Mucosa of descending colon (tissue), 3 donors: ENCODE data around the gene CCSER1. TPM values are rescaled to one million over a fixed set of nuclear protein-coding genes. Genes with fewer than 3 reads are reported as not detected.

Experiments used
- ATAC-seq: fragments of 200-7000 bp; cut with Tn5 transposase; one replicate; pipeline ENCODE4 v1.9.1; 2020; ENCODE audit warnings: mild to moderate bottlenecking, moderate library complexity
- DNase-seq, 3 donors: peaks; one replicate each; pipeline ENCODE4 v3.0.0-alpha.2; 2020
- H3K36me3 ChIP-seq: fragments of 200-600 bp; one replicate; pipeline ENCODE4 v1.8.0; 2021; ENCODE audit warnings: low read depth, mild to moderate bottlenecking
- H3K4me1 ChIP-seq: fragments of 200-600 bp; one replicate; pipeline ENCODE4 v1.8.0; 2021; ENCODE audit warnings: low read depth, mild to moderate bottlenecking
- H3K4me3 ChIP-seq: fragments of 200-600 bp; one replicate; pipeline ENCODE4 v1.8.0; 2021; ENCODE audit warnings: mild to moderate bottlenecking
- H3K9me3 ChIP-seq: fragments of 200-600 bp; one replicate; pipeline ENCODE4 v1.8.0; 2021; ENCODE audit warnings: mild to moderate bottlenecking
- CTCF ChIP-seq: fragments of 200-600 bp; IDR thresholded peaks from one replicate; pipeline ENCODE4 v1.8.0; 2022; ENCODE audit warnings: antibody characterized with exemption, mild to moderate bottlenecking
- intact Hi-C, 2 donors: fragments of 100-400 bp; cut with DNase I in 1 of 2; cut with micrococcal nuclease in 1 of 2; formaldehyde crosslinking; loops; one replicate each; pipeline versions ENCODE4 v1.11.0 to v1.11.1; 2022; cut with DNase I, micrococcal nuclease
- total RNA-seq, 3 donors: library from RNA; stranded (reverse); fragmentation: NEBNext Ultra II Directional in 2 of 3; extraction: Animal tissue kit (Norgen Biotek cat#: 25700) in 2 of 3; gene quantifications; one replicate each; pipeline versions ENCODE4 v1.2.1 to v1.2.4, GENCODE V29; 2021 to 2023
- donor health status: DM: no; HTN: no; CAD: no; lungs with moderate emphysema.
- donor health status: DM: no; HTN: no; CAD: no.
- donor health status: DM: no; HTN: yes; CAD: no.

CCSER1 gene
- total RNA-seq, 3 donors from 2014 or later = 11.1 to 32.4 (median 13.3) TPM

- no peak overlapping the region for H3K4me3 ChIP-seq
- H3K4me1 ChIP-seq = peaks cover 6% of the 10 kb centered on the region
- no peak for TF ChIP-seq CTCF
- no peaks in the 10 kb centered on the region for H3K36me3 ChIP-seq
- intact Hi-C loops = no loop called here
- DNase-seq (peak in 1 of 3 donors; percentile 73), ATAC-seq (peak; percentile 92)
- H3K9me3 ChIP-seq = peaks cover 8% of the 10 kb centered on the region
Measured at GRCh38 chr4:91525621-91526020, 1398.4 kb downstream of the CCSER1 start.

- ATAC-seq (no peak), DNase-seq (no peak)
- no peaks in the 10 kb centered on the region for H3K36me3 ChIP-seq
- intact Hi-C loops = no loop called here
- H3K4me1 ChIP-seq = peaks cover 6% of the 10 kb centered on the region
- no peaks in the 10 kb centered on the region for H3K9me3 ChIP-seq
- no peak for TF ChIP-seq CTCF
- H3K4me3 ChIP-seq = no peak overlapping the region
Measured at GRCh38 chr4:91527056-91527455, 1399.9 kb downstream of the CCSER1 start.

- no peaks in the 10 kb centered on the region for H3K36me3 ChIP-seq
- no peak for TF ChIP-seq CTCF
- peaks cover 10% of the 10 kb centered on the region for H3K9me3 ChIP-seq
- ATAC-seq = no peak
- H3K4me3 ChIP-seq = no peak overlapping the region
- no peaks in the 10 kb centered on the region for H3K4me1 ChIP-seq
- intact Hi-C loops = no loop called here
- no peak for DNase-seq
Measured at GRCh38 chr4:91567594-91567993, 1440.4 kb downstream of the CCSER1 start.

DNA sequence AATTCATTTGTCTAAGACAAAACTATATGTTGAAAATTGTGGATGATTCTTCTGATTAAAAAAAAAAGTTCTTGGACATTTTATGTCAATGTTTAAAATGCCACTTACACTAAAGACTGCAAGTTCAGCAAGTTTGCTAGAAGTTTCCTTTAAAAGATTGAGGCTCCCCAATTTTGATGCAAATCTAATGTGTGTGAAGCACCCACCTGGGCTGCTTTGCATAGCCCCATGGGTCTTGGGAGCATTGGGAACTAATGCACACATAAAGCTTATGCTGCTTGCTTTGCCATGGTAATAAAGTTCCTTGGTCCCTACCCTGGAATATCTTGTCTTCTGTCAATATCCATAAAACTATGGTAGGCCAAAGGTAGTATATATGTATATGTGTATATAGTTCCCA, 1450.7 kb downstream of the CCSER1 start:
- DNase-seq = no peak
- Histone ChIP-seq H3K9me3 (no peaks in the 10 kb centered on the region), H3K4me1 (no peaks in the 10 kb centered on the region), H3K4me3 (no peak overlapping the region), H3K36me3 (no peaks in the 10 kb centered on the region)
- ATAC-seq = no peak
- no peak for TF ChIP-seq CTCF
- intact Hi-C loops = no loop called here

DNA sequence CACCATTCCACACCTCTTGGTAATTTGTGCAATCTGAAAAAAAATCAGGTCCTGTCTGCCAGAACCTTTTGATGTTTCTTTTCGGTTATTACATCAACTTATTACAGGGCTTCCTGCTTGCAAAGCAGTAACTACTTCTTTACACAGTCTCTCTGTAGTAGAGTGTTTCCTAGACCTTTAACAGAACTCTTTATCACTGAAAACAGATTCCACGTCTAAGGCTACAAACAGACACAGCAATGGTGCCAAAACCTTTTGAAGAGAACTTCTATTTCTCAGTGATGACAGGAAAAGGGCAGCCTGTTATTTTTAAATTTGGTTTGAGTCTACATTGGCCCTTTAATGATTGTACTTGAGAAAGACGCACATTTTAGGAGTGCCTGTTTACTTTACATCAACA, 1463.1 kb downstream of the CCSER1 start:
- TF ChIP-seq CTCF = no peak
- H3K9me3 ChIP-seq = no peaks in the 10 kb centered on the region
- DNase-seq (no peak), ATAC-seq (no peak)
- no peaks in the 10 kb centered on the region for H3K4me1 ChIP-seq
- H3K36me3 ChIP-seq = no peaks in the 10 kb centered on the region
- H3K4me3 ChIP-seq = no peak overlapping the region
- intact Hi-C loops = no loop called here

DNA sequence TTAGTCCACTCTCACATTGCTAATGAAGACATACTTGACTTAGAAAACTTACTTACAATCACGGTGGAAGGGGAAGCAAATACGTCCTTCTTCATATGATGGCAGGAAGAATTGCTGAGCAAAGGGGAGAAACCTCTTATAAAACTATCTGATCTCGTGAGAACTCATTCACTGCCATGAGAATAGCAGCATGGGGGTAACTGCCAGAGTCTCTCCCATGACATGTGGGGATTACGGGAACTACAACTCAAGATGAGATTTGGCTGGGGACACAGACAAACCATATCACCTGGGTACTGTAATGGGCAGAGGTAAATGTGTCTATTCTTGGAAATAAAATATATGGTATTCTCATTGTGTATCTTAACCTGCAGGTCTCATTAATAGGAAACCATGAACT, 1464.9 kb downstream of the CCSER1 start:
- H3K4me3 ChIP-seq = no peak overlapping the region
- no peak for TF ChIP-seq CTCF
- no peaks in the 10 kb centered on the region for H3K4me1 ChIP-seq
- no peaks in the 10 kb centered on the region for H3K9me3 ChIP-seq
- DNase-seq = no peak
- H3K36me3 ChIP-seq = no peaks in the 10 kb centered on the region
- no peak for ATAC-seq
- intact Hi-C loops = no loop called here
